H7 (cell line): ENCODE results near the gene TMIGD1. TPM values are rescaled to one million over a fixed set of nuclear protein-coding genes. Genes with fewer than 3 reads are reported as not detected.
"Not testable (repeated sequence)": the region's sequence is repeated elsewhere in the genome, so short reads cannot be mapped to it uniquely, and the experiment has no call there.

Experiments used
- DNase-seq: peaks from one replicate; pipeline ENCODE4 v3.0.0; 2012
- H3K27me3 ChIP-seq: 2 replicates; pipeline ENCODE4 v1.6.0; 2011; ENCODE audit warnings: mild to moderate bottlenecking, low read length; ENCODE audit not compliant: control insufficient read depth, insufficient read depth
- H3K36me3 ChIP-seq: replicated peaks from 2 replicates; pipeline ENCODE4 v1.5.1; 2011; ENCODE audit warnings: low read length; ENCODE audit not compliant: control insufficient read depth, insufficient read depth
- H3K4me3 ChIP-seq: 2 replicates; pipeline ENCODE4 v1.5.1; 2011; ENCODE audit warnings: low read depth, mild to moderate bottlenecking, control low read depth, low read length, moderate library complexity; ENCODE audit not compliant: insufficient read depth
- total RNA-seq: library from RNA; depleted of rRNA; stranded (reverse); fragments of >200 nt; shearing (Covaris generic); gene quantifications from 2 replicates; pipeline ENCODE4 v1.2.3, GENCODE V29; 2014

TMIGD1 gene
- total RNA-seq, 1 experiment from 2014 or later = not detected

DNA sequence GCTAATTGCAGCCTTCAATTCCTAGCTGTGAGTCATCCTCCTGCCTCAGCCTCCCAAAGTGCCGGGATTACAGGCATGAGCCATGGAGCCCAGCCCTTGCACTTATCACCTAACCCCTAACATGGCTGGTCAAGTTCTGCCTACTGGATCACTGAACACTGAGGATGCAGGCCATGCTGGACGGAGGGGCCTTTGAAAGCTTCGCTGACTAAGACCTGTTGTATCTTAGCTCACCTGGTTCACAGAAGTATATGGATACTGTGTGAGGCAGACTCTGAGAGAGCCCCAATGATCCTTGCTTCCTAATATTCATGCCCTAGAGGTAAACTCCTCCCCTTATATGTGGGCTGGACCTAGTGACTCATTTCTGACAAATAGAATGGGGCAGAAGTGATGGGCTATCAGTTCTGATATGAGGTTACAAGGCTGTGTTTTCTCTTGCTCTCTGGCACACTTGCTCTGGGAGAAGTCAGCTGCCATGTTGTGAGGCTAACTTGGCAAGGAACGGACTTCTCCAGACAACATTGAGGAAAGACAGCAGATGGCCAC lies 11.7 kb upstream of the TMIGD1 start:
- Histone ChIP-seq H3K4me3 (no peak overlapping the region), H3K36me3 (no peaks in the 10 kb centered on the region), H3K27me3 (no peaks in the 10 kb centered on the region)
- DNase-seq = no peak

DNA sequence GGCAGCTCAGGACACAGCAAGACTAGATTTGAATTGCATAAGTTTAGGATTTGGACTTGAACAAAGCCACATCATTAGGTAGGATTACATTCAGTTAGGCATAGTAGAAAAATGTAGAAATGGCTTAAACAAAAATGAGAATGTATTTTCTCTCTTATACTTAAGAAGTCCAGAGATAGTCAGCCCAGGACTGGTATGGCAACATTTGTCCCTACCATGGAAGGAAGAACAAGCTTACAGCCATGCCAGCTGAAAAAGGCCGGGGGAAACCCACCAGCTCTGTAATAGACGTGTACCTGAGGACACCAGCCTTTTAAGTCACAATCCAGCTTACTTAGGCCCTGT lies 11.2 kb upstream of the TMIGD1 start:
- DNase-seq = no peak
- no peak overlapping the region for H3K4me3 ChIP-seq
- H3K27me3 ChIP-seq = no peaks in the 10 kb centered on the region
- H3K36me3 ChIP-seq = no peaks in the 10 kb centered on the region

DNA sequence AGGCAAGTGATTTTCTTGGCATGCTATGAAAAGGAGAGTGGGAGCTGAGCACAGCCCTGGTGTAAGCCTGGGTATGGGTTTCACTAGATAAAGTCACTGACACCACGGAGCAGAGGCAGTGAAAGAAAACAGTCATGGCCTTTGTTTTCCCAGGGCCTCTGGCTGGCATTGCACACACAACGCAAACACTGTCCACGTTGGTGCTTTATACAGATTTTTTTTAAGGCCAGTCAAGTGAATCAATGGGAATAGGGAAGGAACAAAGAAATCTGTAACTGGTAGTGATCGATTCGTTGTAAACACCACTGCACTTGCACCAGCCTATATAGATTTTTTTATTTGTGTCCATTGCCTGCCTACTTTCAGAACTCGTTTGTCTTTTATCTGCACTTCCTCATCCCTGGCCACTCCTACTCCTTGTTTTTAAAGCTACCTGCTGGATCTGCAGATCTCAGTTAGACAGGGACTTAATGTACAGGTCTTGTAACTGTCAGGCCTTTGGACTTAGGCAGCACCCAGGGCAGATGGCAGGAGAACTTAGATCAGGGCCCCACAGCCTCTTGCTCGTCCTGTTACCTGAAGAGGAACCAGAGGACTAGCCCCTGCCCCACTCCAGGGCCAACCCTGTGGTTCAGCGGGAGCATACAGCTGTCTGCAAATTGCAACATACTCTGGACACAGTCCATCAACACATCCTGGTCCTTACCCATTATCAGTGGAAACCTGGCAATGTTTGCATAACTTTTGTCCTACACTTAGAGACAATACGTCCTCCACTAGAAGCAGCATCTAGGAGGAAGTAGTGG lies 10.6 kb upstream of the TMIGD1 start:
- no peaks in the 10 kb centered on the region for H3K27me3 ChIP-seq
- no peaks in the 10 kb centered on the region for H3K36me3 ChIP-seq
- no peak overlapping the region for H3K4me3 ChIP-seq
- DNase-seq = no peak

DNA sequence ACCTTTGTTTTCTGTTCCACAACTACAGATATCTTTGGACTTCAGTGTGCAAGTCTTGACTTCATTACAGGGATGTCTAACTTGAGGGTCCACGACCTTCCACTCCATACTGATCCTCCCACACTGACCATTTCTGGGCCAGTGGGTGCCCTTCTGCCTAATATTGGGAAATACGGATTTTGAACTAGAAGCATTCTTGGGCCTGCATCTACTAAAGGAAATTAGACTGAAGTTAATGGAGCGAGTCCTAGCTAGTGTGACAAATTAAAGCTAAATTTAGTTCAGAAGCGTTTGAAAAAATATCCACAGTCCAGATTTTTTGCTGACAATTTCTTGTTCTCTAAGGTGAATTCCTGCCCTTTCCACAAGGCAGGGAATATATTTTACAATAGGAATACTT lies 9.9 kb upstream of the TMIGD1 start:
- no peak overlapping the region for H3K4me3 ChIP-seq
- DNase-seq = no peak
- no peaks in the 10 kb centered on the region for H3K27me3 ChIP-seq
- H3K36me3 ChIP-seq = no peaks in the 10 kb centered on the region

DNA sequence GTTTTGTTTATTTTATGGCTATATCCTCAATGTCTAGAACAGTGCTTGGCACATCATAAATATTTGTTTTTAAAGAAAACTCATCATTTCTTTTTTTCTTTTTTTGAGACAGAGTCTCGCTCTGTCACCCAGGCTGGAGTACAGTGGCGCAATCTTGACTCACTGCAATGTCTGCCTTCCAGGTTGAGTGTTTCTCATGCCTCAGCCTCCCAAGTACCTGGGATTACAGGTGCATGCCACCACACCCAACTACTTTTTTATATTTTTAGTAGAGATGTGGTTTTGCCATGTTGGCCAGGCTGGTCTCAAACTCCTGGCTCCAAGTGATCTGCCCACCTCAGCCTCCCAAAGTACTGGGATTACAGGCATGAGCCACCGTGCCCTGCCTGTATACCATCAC lies 9.4 kb upstream of the TMIGD1 start:
- not testable (repeated sequence) for H3K4me3 ChIP-seq

DNA sequence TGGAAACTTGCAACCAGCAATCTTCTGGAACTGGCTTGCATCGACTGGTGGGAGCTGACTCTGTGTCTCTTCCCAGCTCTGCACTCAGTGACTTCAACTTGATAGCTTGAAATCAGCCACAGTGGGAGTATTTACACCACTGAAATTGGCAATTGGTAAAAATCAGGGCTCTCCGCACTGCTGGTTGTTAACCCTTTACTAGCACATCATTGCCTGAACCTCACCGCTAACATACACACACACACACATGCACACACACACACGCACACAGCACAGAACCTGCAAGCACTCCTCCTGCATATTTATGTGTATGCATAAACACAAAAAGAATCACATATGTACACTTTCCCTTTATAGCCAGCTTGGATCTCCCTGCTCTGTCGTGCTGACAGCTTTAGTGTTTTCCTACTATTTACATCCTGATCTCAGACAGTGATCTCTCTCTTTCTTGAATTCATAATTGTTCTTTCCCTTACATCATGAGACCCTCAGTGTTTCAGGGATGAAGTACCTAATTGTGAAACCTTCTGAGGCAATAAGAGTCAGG lies 7.9 kb upstream of the TMIGD1 start:
- DNase-seq = no peak
- H3K4me3 ChIP-seq = no peak overlapping the region
- no peaks in the 10 kb centered on the region for H3K27me3 ChIP-seq
- no peaks in the 10 kb centered on the region for H3K36me3 ChIP-seq

More for the DNA sequence above, 9.4 kb upstream of the TMIGD1 start:
- not testable (repeated sequence) for DNase-seq, H3K36me3 ChIP-seq, H3K27me3 ChIP-seq

DNA sequence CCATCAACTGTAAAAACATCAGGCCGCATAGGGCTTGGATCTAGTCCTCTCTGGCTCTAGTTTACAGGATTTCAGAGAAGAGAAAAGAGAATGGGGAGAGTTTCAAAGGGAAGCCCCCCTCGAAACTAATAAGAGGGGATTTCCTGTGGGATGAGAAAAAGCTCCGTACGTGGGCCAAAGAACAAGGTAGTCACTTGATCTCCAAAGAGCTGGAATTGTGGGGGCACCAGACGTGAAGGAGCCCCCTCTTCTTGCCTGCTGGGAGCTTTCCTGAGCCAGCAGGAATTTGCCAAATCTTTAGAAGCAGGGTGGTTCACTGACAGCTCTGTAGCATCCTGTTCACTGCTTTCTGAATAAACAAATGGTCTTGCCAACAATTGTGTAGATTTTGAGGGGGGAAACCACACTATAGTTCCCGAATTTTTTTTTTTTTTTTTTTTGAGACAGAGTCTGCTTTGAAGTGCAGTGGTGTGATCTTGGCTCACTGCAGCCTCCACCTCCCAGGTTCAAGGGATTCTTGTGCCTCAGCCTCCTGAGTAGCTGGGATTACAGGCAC lies 7.0 kb upstream of the TMIGD1 start:
- no peak overlapping the region for H3K4me3 ChIP-seq
- DNase-seq = no peak

DNA sequence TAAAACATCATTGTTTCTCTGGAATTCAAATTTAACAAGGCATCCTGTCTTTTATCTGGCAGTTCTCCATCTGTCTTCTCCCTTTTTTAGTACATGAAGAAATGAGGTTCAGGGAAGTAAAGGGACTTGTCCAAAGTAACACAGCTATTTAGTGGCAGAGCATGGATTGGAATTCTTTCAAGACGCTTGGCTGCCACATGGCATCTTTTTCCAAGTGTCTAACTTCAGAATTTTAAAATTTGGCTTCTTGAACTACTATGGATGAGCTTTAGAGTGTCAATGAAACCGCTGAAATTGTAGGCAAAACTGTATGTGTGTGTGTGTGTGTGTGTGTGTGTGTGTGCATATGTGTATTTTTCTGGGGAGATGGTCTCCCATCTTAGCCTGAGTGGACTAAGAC lies 5.2 kb upstream of the TMIGD1 start:
- Histone ChIP-seq H3K4me3 (no peak overlapping the region), H3K36me3 (no peaks in the 10 kb centered on the region), H3K27me3 (no peaks in the 10 kb centered on the region)
- no peak for DNase-seq

More for the DNA sequence above, 7.0 kb upstream of the TMIGD1 start:
- Histone ChIP-seq H3K27me3 (no peaks in the 10 kb centered on the region), H3K36me3 (no peaks in the 10 kb centered on the region)

DNA sequence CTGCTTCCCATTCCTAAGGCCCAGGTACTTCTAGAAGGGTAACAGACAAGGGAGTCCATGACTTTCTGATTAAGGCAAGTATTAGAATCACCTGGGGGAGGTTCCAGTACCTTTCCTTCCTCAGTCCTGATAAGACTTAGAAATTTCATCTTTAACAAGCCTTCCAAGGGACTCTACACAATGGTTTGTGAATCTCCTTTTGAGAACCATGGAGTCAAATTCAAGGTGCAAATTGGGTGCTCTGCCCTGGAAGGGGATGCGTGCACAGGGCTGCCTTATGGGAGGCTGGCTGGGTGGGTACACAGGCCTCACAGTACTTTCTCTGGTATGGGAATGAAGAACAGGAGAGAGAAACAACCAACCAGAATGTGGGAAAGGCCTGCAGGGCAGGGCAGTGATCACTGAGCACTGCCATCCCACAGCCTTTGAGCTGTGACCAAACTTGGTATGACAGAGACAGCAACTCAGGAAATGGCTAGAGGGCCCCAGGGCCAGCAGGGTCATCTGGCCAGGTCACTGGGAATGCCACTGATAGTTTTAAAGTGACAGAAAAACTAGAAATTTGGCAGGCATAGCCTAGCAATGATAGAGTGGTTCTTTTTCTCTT lies 3.6 kb upstream of the TMIGD1 start:
- DNase-seq = no peak
- H3K27me3 ChIP-seq = no peaks in the 10 kb centered on the region

DNA sequence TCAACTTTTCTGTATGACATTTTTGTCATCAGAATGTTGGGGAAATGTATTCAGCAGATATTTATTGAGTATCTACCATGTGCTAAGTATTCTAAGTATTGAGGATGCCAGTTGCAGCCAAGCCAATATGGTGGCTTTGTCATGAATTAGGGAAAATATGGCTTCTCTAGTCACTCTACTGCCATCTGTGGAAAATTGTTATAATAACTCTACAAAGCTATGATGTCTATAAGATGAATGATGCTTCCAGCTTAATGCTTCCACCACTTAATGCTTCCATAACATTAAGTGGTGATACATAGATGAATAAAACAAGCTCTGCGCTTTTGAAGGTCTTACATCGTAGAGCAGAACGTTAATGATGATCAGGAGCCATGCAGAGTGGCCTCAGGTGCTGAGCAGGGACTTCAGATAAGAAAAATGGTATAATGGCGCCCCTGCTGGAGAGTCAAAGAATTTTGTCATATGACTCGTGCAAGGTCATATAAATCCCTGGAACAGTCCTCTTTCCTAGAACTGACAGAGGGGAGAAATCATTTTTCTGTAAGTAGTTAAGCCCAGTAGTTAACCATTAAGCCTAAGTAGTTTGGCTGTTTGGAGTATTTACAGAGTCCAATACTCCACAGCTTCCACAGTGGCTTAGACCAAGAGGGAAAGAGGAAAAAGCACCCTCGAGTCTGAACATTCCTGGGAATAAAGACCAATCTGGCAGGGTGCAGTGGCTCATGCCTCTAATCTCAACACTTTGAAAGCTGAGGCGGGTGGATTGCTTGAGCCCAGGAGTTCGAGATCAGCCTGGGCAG lies 2.7 kb upstream of the TMIGD1 start:
- DNase-seq = peak; percentile 34
- Histone ChIP-seq H3K4me3 (no peak overlapping the region), H3K27me3 (no peaks in the 10 kb centered on the region), H3K36me3 (no peaks in the 10 kb centered on the region)

More for the DNA sequence above, 3.6 kb upstream of the TMIGD1 start:
- H3K36me3 ChIP-seq = no peaks in the 10 kb centered on the region
- no peak overlapping the region for H3K4me3 ChIP-seq

DNA sequence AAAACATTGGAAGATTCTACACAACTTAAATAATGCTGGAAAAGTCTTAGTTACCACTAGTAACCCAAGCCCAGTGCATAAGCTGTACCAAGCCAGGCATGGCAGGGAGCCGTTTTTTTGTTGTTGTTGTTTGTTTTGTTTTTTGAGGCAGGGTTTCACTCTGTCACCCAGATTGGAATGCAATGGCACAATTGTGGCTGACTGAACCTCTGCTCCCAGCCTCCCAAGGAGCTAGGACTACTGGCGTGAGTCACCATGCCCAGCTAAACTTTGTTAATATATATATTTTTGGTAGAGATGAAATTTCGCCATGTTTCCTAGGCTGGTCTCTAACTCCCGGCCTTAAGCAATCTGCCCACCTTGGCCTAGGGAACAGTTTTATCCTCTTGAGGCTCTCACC lies 564 bp upstream of the TMIGD1 start:
- H3K36me3 ChIP-seq = no peaks in the 10 kb centered on the region
- H3K27me3 ChIP-seq = no peaks in the 10 kb centered on the region
- no peak for DNase-seq
- no peak overlapping the region for H3K4me3 ChIP-seq

DNA sequence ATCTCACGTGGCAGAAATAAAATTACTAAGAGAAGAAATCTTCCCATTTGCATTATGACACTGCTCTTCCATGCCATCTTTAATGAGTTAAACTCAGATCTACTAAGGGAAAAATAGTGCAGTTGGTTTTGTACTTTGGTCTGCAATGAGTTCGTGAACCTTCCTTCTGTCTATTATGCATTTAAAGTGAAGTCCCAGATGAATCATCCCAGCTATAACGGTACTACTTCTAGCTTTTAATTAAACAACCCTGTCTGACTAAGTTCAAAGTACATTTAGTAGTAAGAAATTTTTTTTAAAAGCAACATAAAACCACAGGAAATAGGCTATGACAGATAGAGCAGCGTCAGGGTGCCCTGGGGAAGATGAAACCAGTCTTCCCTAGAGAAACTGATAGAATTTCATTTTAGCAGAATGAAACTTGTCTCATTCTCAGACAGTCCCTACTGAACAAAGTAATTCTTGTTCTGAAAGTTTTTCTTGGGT lies 1.8 kb downstream of the TMIGD1 start:
- H3K36me3 ChIP-seq = no peaks in the 10 kb centered on the region
- DNase-seq = no peak
- no peak overlapping the region for H3K4me3 ChIP-seq
- H3K27me3 ChIP-seq = no peaks in the 10 kb centered on the region

DNA sequence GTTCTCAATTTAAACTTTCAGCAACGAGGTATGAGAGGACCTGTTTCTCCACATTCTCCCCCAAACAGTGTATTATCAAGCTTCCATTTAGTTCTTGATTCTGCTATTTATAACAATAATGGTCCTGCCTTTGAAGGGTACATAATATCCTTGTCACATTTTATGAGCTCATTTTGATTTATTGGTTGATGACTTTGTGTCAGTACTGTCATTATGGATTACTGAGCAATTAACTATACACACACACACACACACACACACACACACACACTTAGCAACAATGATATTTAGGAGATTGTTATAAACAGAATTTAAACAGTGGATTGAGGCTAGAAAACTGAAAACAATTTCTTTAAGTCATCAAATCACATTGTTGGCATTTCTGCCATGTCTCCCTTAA lies 7.0 kb downstream of the TMIGD1 start:
- Histone ChIP-seq H3K36me3 (no peaks in the 10 kb centered on the region), H3K4me3 (no peak overlapping the region), H3K27me3 (no peaks in the 10 kb centered on the region)
- DNase-seq = no peak

DNA sequence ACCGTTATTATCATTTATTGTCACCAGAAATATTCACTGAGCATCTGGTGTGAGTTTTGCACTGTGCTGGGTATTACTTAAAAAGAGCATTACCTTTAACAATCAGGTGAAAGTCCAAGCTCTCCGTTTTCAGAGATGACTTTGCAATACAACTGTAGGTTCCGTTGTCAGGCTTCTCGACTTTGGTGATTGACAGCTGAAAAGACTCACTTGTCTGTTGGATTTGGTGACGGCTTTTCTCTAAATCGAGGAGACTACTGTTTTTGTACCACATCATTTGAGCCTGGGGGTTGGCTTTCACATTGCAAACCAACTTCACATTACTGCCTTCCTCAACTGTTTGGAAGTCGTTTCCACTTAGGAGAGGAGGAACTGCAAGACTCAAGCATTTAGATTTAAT lies 9.1 kb downstream of the TMIGD1 start:
- Histone ChIP-seq H3K27me3 (no peaks in the 10 kb centered on the region), H3K4me3 (no peak overlapping the region), H3K36me3 (no peaks in the 10 kb centered on the region)
- DNase-seq = no peak
